ENCODE measurements around the gene SLC25A12. TPM values are rescaled to one million over a fixed set of nuclear protein-coding genes. Genes with fewer than 3 reads are reported as not detected.
"Not testable (repeated sequence)": the region's sequence is repeated elsewhere in the genome, so short reads cannot be mapped to it uniquely, and the experiment has no call there.

SLC25A12 gene
- total RNA-seq, 4 donors from 2014 or later = 18.5 to 37.4 (median 24.9) TPM

DNA sequence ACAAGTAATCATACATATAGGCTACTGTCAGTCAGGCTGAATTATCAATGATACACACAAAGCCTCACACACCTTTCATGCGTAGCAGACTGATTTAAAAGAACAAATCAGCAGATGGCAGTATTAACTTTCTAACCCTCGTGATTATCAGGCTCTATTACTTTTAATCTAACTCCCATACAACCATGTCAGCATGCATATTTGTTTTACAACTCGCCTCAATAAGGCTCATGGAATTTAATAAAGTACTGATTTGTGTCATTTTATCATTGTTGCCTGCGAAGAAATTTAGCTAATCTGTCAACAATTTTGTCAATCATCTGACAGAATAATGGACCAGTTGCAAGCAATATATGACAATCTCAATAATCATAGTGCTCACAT lies 82.8 kb downstream of the SLC25A12 start:
- H3K27ac ChIP-seq = no peak overlapping the region
- H3K4me1 ChIP-seq = no peaks in the 10 kb centered on the region
- peaks cover 19% of the 10 kb centered on the region for H3K36me3 ChIP-seq
- no peak for DNase-seq (ENCODE audit: low spot score in 2 of 2)
- WGBS = 34% methylated on average over 4 of the region's 4 CpGs
- TF ChIP-seq, protein P1, sequence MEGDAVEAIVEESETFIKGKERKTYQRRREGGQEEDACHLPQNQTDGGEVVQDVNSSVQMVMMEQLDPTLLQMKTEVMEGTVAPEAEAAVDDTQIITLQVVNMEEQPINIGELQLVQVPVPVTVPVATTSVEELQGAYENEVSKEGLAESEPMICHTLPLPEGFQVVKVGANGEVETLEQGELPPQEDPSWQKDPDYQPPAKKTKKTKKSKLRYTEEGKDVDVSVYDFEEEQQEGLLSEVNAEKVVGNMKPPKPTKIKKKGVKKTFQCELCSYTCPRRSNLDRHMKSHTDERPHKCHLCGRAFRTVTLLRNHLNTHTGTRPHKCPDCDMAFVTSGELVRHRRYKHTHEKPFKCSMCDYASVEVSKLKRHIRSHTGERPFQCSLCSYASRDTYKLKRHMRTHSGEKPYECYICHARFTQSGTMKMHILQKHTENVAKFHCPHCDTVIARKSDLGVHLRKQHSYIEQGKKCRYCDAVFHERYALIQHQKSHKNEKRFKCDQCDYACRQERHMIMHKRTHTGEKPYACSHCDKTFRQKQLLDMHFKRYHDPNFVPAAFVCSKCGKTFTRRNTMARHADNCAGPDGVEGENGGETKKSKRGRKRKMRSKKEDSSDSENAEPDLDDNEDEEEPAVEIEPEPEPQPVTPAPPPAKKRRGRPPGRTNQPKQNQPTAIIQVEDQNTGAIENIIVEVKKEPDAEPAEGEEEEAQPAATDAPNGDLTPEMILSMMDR (IDR thresholded peaks at IDR 0.05) = no peak
- no peak for TF ChIP-seq EP300 (IDR thresholded peaks at IDR 0.05)
- TF ChIP-seq POLR2AphosphoS5 (IDR thresholded peaks at IDR 0.05) = no peak
- TF ChIP-seq POLR2A (IDR thresholded peaks at IDR 0.05) = no peak
- no peaks in the 10 kb centered on the region for H3K27me3 ChIP-seq
- H3K4me3 ChIP-seq = no peak overlapping the region
- no peaks in the 10 kb centered on the region for H3K9me3 ChIP-seq

DNA sequence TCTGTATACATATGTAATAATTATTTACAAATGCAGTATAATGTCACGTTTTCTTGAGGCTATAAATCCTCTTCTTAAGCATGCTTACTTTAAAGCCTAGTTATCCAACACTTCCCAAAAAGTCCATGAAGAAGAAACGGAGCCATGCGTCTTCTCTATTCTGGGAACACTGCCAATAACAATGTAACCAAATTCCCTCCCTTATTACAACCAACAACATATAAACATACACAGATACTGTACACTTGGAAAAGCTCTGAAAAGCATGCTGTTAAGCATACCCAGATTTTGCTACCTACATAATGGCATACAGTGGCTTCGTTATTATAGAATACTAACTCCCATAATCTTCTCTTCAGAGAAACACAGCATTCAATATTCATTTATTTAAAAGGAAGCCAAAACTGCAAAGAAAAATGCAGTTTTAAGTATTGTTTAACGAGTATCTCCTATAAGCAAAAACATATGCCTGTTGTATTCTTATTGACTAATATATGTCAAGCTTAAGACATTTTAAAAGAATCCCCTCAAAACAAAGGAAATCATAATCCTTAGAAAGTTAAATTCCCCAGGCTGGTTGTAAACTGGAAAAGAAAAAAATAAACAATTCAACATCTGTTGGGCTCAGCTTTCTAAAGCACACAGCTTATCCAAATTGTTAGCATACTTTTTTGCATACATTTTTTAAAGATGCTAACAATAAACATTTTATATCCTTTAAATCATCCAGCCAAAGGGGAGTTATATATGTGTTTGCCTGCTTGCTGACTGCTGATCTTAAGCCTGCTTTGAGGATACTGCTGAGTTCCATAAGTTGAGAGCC lies 83.4 kb downstream of the SLC25A12 start:
- DNase-seq (ENCODE audit: low spot score in 2 of 2) = no peak
- Histone ChIP-seq H3K36me3 (peaks cover 19% of the 10 kb centered on the region), H3K27ac (no peak overlapping the region), H3K4me3 (no peak overlapping the region), H3K9me3 (no peaks in the 10 kb centered on the region), H3K27me3 (no peaks in the 10 kb centered on the region), H3K4me1 (no peaks in the 10 kb centered on the region)
- TF ChIP-seq POLR2A (IDR thresholded peaks at IDR 0.05) = no peak
- TF ChIP-seq EP300 (IDR thresholded peaks at IDR 0.05) = no peak
- TF ChIP-seq, protein P1 (IDR thresholded peaks at IDR 0.05) = no peak
- TF ChIP-seq POLR2AphosphoS5 (IDR thresholded peaks at IDR 0.05) = no peak
- WGBS = 77% methylated on average over 5 of the region's 5 CpGs

DNA sequence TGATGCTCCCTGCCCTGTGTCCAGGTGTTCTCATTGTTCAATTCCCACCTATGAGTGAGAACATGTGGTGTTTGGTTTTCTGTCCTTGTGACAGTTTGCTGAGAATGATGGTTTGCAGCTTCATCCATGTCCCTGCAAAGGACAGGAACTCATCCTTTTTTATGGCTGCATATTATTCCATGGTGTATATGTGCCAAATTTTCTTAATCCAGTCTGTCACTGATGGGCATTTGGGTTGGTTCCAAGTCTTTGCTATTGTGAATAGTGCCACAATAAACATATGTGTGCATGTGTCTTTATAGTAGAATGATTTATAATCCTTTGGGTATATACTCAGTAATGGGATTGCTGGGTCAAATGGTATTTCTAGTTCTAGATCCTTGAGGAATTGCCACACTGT lies 85.2 kb downstream of the SLC25A12 start:
- not testable (repeated sequence) for H3K9me3 ChIP-seq; H3K4me3 ChIP-seq; H3K4me1 ChIP-seq; H3K27ac ChIP-seq; DNase-seq (ENCODE audit: low spot score in 2 of 2); H3K27me3 ChIP-seq
- peaks cover 19% of the 10 kb centered on the region for H3K36me3 ChIP-seq

DNA sequence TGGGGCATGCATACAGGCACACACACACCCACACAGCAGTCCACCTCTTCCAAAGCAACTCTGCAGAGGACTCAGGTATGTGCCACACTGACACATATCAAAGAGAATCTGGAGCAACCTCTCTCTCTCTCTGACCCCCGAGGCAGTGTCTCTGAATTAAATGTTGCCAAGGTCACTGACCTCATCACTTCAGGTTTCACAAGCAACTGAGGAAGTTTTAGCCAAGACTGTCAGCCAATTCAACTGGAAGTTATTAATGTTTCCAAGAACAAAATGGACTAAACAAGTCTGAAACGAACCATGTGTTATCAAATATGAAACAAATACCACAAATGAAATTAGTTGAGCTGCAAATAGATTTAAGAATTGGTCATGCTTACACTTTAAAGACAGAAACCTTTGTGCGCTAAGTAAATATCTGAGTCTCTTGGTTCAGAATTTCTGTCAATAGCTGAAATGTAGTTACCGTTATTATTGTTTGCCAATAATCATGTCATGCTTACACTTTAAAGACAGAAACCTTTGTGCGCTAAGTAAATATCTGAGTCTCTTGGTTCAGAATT lies 86.1 kb downstream of the SLC25A12 start:
- no peak for DNase-seq (ENCODE audit: low spot score in 2 of 2)

DNA sequence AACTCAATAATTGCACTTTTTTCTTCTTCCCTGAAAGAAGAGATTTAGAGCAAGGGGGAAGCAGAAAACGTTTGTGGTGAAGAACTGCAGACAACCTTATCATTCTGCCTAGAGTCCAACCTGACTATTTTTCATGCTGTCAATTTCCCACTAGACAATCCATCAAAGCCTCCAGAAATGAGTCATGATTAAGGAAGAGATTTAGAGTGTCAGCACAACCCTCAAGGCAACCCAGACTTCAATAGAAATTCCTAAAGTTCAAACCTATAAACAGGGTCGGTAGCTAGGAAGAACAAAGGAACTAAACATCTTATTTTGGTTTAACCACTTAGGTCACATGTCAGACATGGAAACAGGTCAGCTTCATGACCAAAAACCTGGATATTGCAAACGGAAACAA lies 86.9 kb downstream of the SLC25A12 start:
- H3K36me3 ChIP-seq = peaks cover 13% of the 10 kb centered on the region
- TF ChIP-seq POLR2A (IDR thresholded peaks at IDR 0.05) = no peak
- no peak for TF ChIP-seq EP300 (IDR thresholded peaks at IDR 0.05)
- TF ChIP-seq, protein P1 (IDR thresholded peaks at IDR 0.05) = no peak
- TF ChIP-seq POLR2AphosphoS5 (IDR thresholded peaks at IDR 0.05) = no peak

More for the DNA sequence above, 86.1 kb downstream of the SLC25A12 start:
- no peaks in the 10 kb centered on the region for H3K27me3 ChIP-seq
- WGBS = 63% methylated on average over 5 of the region's 5 CpGs
- no peaks in the 10 kb centered on the region for H3K4me1 ChIP-seq
- H3K9me3 ChIP-seq = no peaks in the 10 kb centered on the region
- no peak overlapping the region for H3K27ac ChIP-seq
- no peak for TF ChIP-seq EP300 (IDR thresholded peaks at IDR 0.05)
- TF ChIP-seq POLR2A (IDR thresholded peaks at IDR 0.05) = no peak
- TF ChIP-seq, protein P1 (IDR thresholded peaks at IDR 0.05) = no peak
- TF ChIP-seq POLR2AphosphoS5 (IDR thresholded peaks at IDR 0.05) = no peak
- no peak overlapping the region for H3K4me3 ChIP-seq
- H3K36me3 ChIP-seq = peaks cover 15% of the 10 kb centered on the region

More for the DNA sequence above, 86.9 kb downstream of the SLC25A12 start:
- WGBS = 14% methylated on average over 3 of the region's 3 CpGs
- no peak overlapping the region for H3K4me3 ChIP-seq
- no peak for DNase-seq (ENCODE audit: low spot score in 2 of 2)
- no peaks in the 10 kb centered on the region for H3K27me3 ChIP-seq
- H3K27ac ChIP-seq = no peak overlapping the region
- H3K4me1 ChIP-seq = no peaks in the 10 kb centered on the region
- H3K9me3 ChIP-seq = no peaks in the 10 kb centered on the region

All from suprapubic skin (tissue), 4 donors.